Thoracic aorta (tissue), 2 donors: Measurements from ENCODE around the gene NMT2. TPM values are rescaled to one million over a fixed set of nuclear protein-coding genes. Genes with fewer than 3 reads are reported as not detected.
A peak's percentile ranks its signal among the peaks of the same experiment; 100 is the strongest.

Experiments used
- ATAC-seq: fragments of 150-250 bp; one replicate; pipeline ENCODE4 v1.8.0; 2017; ENCODE audit warnings: low read depth; ENCODE audit not compliant: insufficient number of reproducible peaks, low FRiP score
- DNase-seq: peaks from one replicate; pipeline ENCODE4 v3.0.0-alpha.2; 2020; ENCODE audit warnings: low spot score
- H3K27ac ChIP-seq, 2 donors: fragments of 200-600 bp; sonication (generic); 1 replicate in 1 of 2; 2 replicates in 1 of 2; pipeline ENCODE4 v1.5.1; 2016; ENCODE audit warnings: mild to moderate bottlenecking in 2 of 2, moderate library complexity in 2 of 2
- H3K27me3 ChIP-seq: fragments of 200-600 bp; sonication (generic); replicated peaks from 2 replicates; pipeline ENCODE4 v1.6.0; 2016; ENCODE audit warnings: mild to moderate bottlenecking; ENCODE audit not compliant: insufficient read depth
- H3K36me3 ChIP-seq: fragments of 200-600 bp; sonication (generic); one replicate; pipeline ENCODE4 v1.5.1; 2016
- H3K4me1 ChIP-seq, 2 donors: fragments of 200-600 bp; sonication (generic); 1 replicate in 1 of 2; 2 replicates in 1 of 2; pipeline versions ENCODE4 v1.5.1 to v1.6.0; 2016; ENCODE audit warnings: low read depth in 2 of 2, mild to moderate bottlenecking in 1 of 2; ENCODE audit not compliant: control insufficient read depth in 1 of 2
- H3K4me3 ChIP-seq: fragments of 200-600 bp; sonication (generic); 2 replicates; pipeline ENCODE4 v1.5.1; 2016; ENCODE audit warnings: mild to moderate bottlenecking
- H3K9me3 ChIP-seq: fragments of 200-600 bp; sonication (generic); 2 replicates; pipeline ENCODE4 v1.5.1; 2016
- CTCF ChIP-seq: fragments of 200-600 bp; sonication (generic); IDR thresholded peaks from one replicate; pipeline ENCODE4 v1.5.1; 2019; ENCODE audit warnings: antibody characterized with exemption
- total RNA-seq, 2 donors: library from RNA; depleted of rRNA; stranded (reverse); fragments of >200 nt; gene quantifications; one replicate each; pipeline versions ENCODE4 v1.1.0 to v1.2.3, GENCODE V29; 2016

Gene NMT2
- total RNA-seq, 2 donors from 2014 or later = 15.0 to 18.7 TPM

GRCh38 chr10:15201589-15202300 is 33.3 kb upstream of the NMT2 start:
- Histone ChIP-seq H3K4me3 (no peak overlapping the region), H3K9me3 (no peaks in the 10 kb centered on the region), H3K4me1 (no peaks in the 10 kb centered on the region), H3K27me3 (no peaks in the 10 kb centered on the region), H3K27ac (no peak overlapping the region), H3K36me3 (no peaks in the 10 kb centered on the region)
- no peak for DNase-seq
- TF ChIP-seq CTCF = no peak
- no peak for ATAC-seq

GRCh38 chr10:15200626-15201025 is 32.1 kb upstream of the NMT2 start:
- no peaks in the 10 kb centered on the region for H3K36me3 ChIP-seq
- H3K4me1 ChIP-seq = no peaks in the 10 kb centered on the region
- no peaks in the 10 kb centered on the region for H3K9me3 ChIP-seq
- no peak overlapping the region for H3K27ac ChIP-seq
- no peak overlapping the region for H3K4me3 ChIP-seq
- H3K27me3 ChIP-seq = no peaks in the 10 kb centered on the region
- no peak for ATAC-seq
- TF ChIP-seq CTCF = no peak
- no peak for DNase-seq

DNA sequence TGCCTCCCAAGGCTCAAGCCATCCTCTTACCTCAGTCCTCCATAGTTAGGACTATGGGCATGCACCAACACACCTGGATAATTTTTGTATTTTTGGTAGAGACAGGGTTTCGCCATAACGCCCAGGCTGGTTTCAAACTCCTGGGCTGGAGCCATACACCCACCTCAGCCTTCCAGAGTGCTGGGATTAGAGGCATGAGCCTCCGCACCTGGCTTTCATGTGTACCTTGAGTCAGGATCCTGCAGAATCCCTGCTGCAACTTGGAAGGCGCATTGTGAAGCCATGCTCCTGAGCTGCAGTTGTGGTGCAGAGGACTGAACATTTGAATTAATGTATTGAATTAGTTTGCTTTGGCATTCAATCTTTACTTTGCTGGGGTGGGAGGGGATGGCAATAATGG is 29.4 kb upstream of the NMT2 start:
- no peak overlapping the region for H3K4me3 ChIP-seq
- H3K9me3 ChIP-seq = no peaks in the 10 kb centered on the region
- no peaks in the 10 kb centered on the region for H3K4me1 ChIP-seq
- no peak overlapping the region for H3K27ac ChIP-seq
- no peaks in the 10 kb centered on the region for H3K36me3 ChIP-seq
- H3K27me3 ChIP-seq = no peaks in the 10 kb centered on the region
- no peak for TF ChIP-seq CTCF
- no peak for ATAC-seq
- DNase-seq = no peak

DNA sequence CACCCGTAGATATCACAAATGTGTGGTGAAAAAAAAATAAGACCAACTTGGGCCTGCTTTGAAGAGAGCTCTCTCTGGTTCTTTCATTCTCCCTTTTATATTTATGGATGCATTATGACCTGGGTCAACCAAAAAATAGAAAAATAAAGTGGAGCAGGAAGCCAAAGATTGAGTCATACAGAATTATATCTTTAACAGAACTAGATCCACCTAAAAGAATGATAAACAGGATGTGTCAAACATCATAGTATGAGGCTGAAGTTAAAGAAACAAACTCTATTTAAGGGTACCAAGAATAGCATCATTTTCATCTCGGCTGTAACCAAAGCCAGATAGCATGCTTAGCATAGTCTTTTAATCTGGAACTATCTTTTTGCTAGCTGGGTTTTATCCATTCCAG is 28.8 kb upstream of the NMT2 start:
- Histone ChIP-seq H3K4me3 (no peak overlapping the region), H3K4me1 (no peaks in the 10 kb centered on the region), H3K36me3 (no peaks in the 10 kb centered on the region), H3K9me3 (no peaks in the 10 kb centered on the region), H3K27me3 (no peaks in the 10 kb centered on the region), H3K27ac (no peak overlapping the region)
- DNase-seq (no peak), ATAC-seq (no peak)
- TF ChIP-seq CTCF = no peak

GRCh38 chr10:15196021-15196834 is 27.7 kb upstream of the NMT2 start:
- no peak for TF ChIP-seq CTCF
- no peaks in the 10 kb centered on the region for H3K27me3 ChIP-seq
- no peak overlapping the region for H3K27ac ChIP-seq
- no peaks in the 10 kb centered on the region for H3K36me3 ChIP-seq
- DNase-seq (no peak), ATAC-seq (no peak)
- no peaks in the 10 kb centered on the region for H3K4me1 ChIP-seq
- peak overlapping the region; percentile 28 for H3K4me3 ChIP-seq
- H3K9me3 ChIP-seq = no peaks in the 10 kb centered on the region
